PFSK-1 (cell line): Measurements from ENCODE around the gene TPP1.

Source experiments
- FOXP2 ChIP-seq: optimal IDR thresholded peaks from 2 replicates; pipeline ENCODE3; 2011; ENCODE audit warnings: borderline replicate concordance, control low read depth, inconsistent platforms; ENCODE audit not compliant: insufficient read depth; ENCODE audit errors: extremely low read length, extremely low read depth
- POLR2AphosphoS5 ChIP-seq: IDR thresholded peaks from 2 replicates; pipeline ENCODE4 v1.6.1; 2012; ENCODE audit warnings: low read depth, mild to moderate bottlenecking, control low read depth, low read length, moderate library complexity
- SIN3A ChIP-seq: IDR thresholded peaks from 2 replicates; pipeline ENCODE4 v1.6.1; 2012; ENCODE audit warnings: mild to moderate bottlenecking, low read length, moderate library complexity, borderline replicate concordance; ENCODE audit not compliant: insufficient read depth
- TAF1 ChIP-seq: IDR thresholded peaks from 2 replicates; pipeline ENCODE4 v1.6.1; 2012; ENCODE audit warnings: low read length, control low read depth, borderline replicate concordance; ENCODE audit not compliant: insufficient read depth
- TF ChIP-seq, protein P1 (sequence below), 2 experiments: IDR thresholded peaks; 2 replicates each; pipeline versions ENCODE4 v1.6.1 to v1.8.0; 2011 to 2012; ENCODE audit warnings: low read depth in 2 of 2, low read length in 2 of 2, control low read depth in 1 of 2, inconsistent platforms in 1 of 2, mild to moderate bottlenecking in 1 of 2, moderate library complexity in 1 of 2; ENCODE audit not compliant: insufficient read depth in 1 of 2

The TPP1 gene

DNA sequence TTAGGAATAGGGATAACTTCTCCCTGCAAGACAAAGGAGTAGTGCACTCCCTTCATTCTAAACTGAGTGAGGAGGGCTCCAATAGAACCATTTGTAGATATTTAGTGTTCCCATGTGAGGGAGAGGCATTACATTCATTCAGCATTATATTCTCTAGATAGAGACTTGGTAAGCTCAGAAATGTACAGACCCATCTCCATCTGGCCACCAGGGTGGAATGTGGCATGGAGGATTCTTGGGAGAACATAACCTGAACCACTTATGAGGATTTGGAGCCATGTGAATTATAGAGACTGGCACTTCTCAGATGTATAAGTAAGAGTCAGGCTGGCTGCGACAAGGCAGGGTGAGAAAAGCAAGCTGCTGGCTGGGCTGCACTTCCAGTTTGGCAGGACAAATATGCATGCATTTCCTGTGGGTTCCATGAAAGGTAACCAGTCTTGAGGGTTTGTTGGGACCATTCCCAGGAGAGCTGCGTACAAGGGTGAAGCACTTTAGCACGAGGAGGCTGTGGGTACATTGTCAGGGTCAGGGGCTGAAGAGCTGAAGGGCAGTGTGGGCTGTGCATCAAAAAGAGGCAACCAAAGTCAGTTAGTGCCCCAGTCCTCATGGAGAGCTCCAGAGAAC lies 25.0 kb downstream of the TPP1 start:
- TF ChIP-seq SIN3A: no peak
- TF ChIP-seq FOXP2: no peak
- TF ChIP-seq, protein P1, sequence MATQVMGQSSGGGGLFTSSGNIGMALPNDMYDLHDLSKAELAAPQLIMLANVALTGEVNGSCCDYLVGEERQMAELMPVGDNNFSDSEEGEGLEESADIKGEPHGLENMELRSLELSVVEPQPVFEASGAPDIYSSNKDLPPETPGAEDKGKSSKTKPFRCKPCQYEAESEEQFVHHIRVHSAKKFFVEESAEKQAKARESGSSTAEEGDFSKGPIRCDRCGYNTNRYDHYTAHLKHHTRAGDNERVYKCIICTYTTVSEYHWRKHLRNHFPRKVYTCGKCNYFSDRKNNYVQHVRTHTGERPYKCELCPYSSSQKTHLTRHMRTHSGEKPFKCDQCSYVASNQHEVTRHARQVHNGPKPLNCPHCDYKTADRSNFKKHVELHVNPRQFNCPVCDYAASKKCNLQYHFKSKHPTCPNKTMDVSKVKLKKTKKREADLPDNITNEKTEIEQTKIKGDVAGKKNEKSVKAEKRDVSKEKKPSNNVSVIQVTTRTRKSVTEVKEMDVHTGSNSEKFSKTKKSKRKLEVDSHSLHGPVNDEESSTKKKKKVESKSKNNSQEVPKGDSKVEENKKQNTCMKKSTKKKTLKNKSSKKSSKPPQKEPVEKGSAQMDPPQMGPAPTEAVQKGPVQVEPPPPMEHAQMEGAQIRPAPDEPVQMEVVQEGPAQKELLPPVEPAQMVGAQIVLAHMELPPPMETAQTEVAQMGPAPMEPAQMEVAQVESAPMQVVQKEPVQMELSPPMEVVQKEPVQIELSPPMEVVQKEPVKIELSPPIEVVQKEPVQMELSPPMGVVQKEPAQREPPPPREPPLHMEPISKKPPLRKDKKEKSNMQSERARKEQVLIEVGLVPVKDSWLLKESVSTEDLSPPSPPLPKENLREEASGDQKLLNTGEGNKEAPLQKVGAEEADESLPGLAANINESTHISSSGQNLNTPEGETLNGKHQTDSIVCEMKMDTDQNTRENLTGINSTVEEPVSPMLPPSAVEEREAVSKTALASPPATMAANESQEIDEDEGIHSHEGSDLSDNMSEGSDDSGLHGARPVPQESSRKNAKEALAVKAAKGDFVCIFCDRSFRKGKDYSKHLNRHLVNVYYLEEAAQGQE (IDR thresholded peaks at IDR 0.05; ENCODE audit: insufficient read depth in 1 of 2, low read depth in 2 of 2, low read length in 2 of 2): no peak
- no peak for TF ChIP-seq POLR2AphosphoS5
- TF ChIP-seq TAF1: no peak

DNA sequence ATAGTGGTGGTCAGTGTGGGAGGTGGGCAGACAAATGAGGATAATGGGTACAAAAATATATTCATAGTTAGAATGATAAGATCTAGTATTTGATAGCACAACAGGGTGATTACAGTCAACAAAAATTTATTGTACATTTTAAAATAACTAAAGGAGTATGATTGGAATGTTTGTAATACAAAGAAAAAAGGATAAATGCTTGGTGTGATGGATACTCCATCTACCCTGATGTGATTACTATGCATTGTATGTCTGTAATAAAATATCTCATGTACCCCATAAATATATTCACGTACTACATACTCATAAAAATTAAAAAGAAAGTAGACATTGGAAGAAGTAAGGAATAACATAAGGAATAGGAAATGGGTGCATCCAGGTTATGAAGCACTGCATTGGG lies 31.2 kb downstream of the TPP1 start:
- TF ChIP-seq SIN3A (no peak), TAF1 (no peak), FOXP2 (no peak), POLR2AphosphoS5 (no peak)
- TF ChIP-seq, protein P1 (IDR thresholded peaks at IDR 0.05; ENCODE audit: insufficient read depth in 1 of 2, low read depth in 2 of 2, low read length in 2 of 2): no peak

DNA sequence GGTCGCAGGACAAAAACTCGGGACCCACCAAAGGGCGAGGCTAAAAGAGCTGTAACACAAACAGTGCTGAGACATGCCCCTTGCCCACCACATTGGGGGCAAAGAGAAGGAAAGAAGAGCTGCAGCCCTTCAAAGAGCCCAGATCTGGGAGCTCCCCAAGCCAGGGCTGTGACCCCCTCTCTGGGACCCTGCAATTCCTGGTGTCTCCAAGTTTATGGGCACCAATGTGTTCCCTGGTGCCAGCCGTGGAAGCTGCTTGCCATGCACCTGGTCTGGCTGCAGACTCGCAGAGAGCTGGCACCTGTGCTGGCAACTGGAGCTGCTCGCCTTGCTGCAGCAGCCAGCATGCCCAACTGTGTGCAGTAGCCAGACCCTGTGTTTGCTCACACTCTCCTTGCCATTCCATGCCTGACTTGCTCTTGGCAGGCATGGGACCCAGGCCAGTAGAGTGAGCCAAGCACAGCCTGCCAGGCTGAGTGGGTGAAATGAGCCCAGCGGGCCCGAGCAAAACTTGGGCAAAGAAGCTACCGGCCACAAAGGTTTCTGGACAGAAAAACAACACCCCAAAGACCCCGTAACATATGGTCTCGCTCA lies 31.8 kb downstream of the TPP1 start:
- no peak for TF ChIP-seq FOXP2
- TF ChIP-seq, protein P1 (IDR thresholded peaks at IDR 0.05; ENCODE audit: insufficient read depth in 1 of 2, low read depth in 2 of 2, low read length in 2 of 2): no peak

DNA sequence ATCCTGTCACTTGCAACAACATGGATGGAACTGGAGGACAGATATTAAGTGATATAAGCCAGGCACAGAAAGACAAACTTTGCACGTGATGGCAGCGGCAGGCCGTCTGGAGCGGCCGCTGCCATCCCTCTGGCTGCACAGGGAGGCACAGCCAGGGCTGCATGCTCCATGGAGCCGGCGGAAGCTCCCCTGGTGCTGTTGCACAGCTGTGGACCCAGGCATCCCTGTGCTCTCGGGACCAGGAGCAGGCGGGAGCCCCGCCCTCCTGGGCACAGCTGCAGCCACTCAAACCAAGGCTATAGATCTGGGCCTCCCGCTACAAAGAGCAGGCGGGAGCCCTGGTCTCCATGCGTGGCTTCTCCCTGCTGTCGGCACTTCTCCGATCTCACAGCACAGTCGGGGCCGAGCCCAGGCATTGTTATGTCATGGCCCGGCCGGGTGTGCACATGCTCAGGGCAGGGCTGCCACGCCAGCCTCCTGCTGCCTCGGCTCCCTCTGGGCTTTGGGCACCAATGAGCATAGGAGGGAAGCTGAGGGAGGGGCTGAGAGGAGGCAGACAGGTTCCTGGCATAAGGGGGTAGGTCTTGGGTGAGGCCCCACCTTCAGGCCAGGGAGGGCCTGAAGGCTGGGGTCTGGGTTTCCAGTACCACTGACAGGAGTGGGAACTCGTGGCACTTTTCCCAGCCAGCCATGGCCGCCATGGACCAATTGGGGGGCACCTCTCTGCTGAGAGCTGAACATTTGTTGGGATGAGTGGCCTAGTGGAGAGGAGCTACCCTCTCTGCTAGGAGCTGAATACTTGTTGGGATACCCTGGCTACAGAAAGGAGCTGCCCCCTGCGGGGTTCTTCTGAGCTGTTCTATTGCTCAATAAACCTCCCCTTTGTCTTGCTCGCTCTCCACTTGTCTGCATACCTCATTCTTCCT lies 32.5 kb downstream of the TPP1 start:
- TF ChIP-seq SIN3A (no peak), POLR2AphosphoS5 (no peak), FOXP2 (no peak), TAF1 (no peak)
- TF ChIP-seq, protein P1 (IDR thresholded peaks at IDR 0.05; ENCODE audit: insufficient read depth in 1 of 2, low read depth in 2 of 2, low read length in 2 of 2): no peak
